Esophagus squamous epithelium (tissue), 5 donors: Measurements from ENCODE around the gene PLA2G12B. TPM values are rescaled to one million over a fixed set of nuclear protein-coding genes. Genes with fewer than 3 reads are reported as not detected.

Experiments
- DNase-seq: peaks from one replicate; lab custom pipeline; 2025; lab: John Stamatoyannopoulos, UW
- H3K27ac ChIP-seq, 4 donors: fragments of 200-600 bp; sonication (generic); one replicate each; pipeline ENCODE4 v1.5.1; 2016 to 2019; ENCODE audit warnings: mild to moderate bottlenecking in 1 of 4
- H3K27me3 ChIP-seq, 4 donors: fragments of 200-600 bp; sonication (generic); 1 replicate in 3 of 4; 2 replicates in 1 of 4; pipeline versions ENCODE4 v1.5.1 to v1.6.0; 2017 to 2021; ENCODE audit warnings: antibody characterized with exemption in 1 of 4
- H3K36me3 ChIP-seq, 3 donors: fragments of 200-600 bp; sonication (generic); one replicate each; pipeline ENCODE4 v1.5.1; 2016 to 2019
- H3K4me1 ChIP-seq, 3 donors: fragments of 200-600 bp; sonication (generic); one replicate each; pipeline ENCODE4 v1.5.1; 2017 to 2019
- H3K4me3 ChIP-seq, 4 donors: fragments of 200-600 bp; sonication (generic); 1 replicate in 3 of 4; 2 replicates in 1 of 4; pipeline ENCODE4 v1.5.1; 2016 to 2019; ENCODE audit warnings: mild to moderate bottlenecking in 2 of 4, moderate library complexity in 1 of 4
- H3K9me3 ChIP-seq, 3 donors: fragments of 200-600 bp; sonication (generic); one replicate each; pipeline ENCODE4 v1.5.1; 2016 to 2019
- CTCF ChIP-seq, 6 experiments: fragments of 450-650 bp in 4 of 6; fragments of 200-600 bp in 2 of 6; sonication (generic) in 2 of 6; IDR thresholded peaks; one replicate each; pipeline ENCODE4 v1.5.1; 2016 to 2019; ENCODE audit warnings: antibody characterized with exemption in 6 of 6, mild to moderate bottlenecking in 4 of 6, moderate library complexity in 4 of 6
- POLR2A ChIP-seq, 4 donors: fragments of 450-650 bp; IDR thresholded peaks; one replicate each; pipeline ENCODE4 v1.6.1; 2017; ENCODE audit warnings: antibody characterized with exemption in 4 of 4, mild to moderate bottlenecking in 4 of 4, moderate library complexity in 3 of 4
- WGBS, 2 donors: methylation state at CpG; one replicate each; pipeline ENCODE4 v1.1.5; 2018; 5-methylcytosine and 5-hydroxymethylcytosine counted together
- intact Hi-C: fragments of 100-400 bp; cut with DNase I; formaldehyde crosslinking; loops from one replicate; pipeline ENCODE4 v1.15.0; 2022
- total RNA-seq, 4 donors: library from RNA; depleted of rRNA; stranded (reverse); fragments of >200 nt; gene quantifications; one replicate each; pipeline ENCODE4 v1.1.0, GENCODE V29; 2016
- donor health status: DM: yes; HTN: yes; CAD: no.

PLA2G12B gene
- total RNA-seq, 4 donors from 2014 or later = not detected

- Histone ChIP-seq H3K4me3 (no peak overlapping the region), H3K9me3 (no peaks in the 10 kb centered on the region), H3K4me1 (no peaks in the 10 kb centered on the region), H3K27ac (no peak overlapping the region), H3K27me3 (peaks cover 0 to 3% (median 0%) of the 10 kb centered on the region in 4 donors), H3K36me3 (no peaks in the 10 kb centered on the region)
- DNase-seq = no peak
- TF ChIP-seq CTCF (IDR thresholded peaks at IDR 0.05) (no peak), POLR2A (IDR thresholded peaks at IDR 0.05) (no peak)
- intact Hi-C loops = no loop called here
Observed at GRCh38 chr10:72956001-72956400, 1.4 kb upstream of the PLA2G12B start.

- Histone ChIP-seq H3K27me3 (peaks cover 0 to 3% (median 0%) of the 10 kb centered on the region in 4 donors), H3K4me1 (no peaks in the 10 kb centered on the region), H3K4me3 (no peak overlapping the region), H3K27ac (no peak overlapping the region), H3K9me3 (no peaks in the 10 kb centered on the region), H3K36me3 (no peaks in the 10 kb centered on the region)
- no peak for DNase-seq
- TF ChIP-seq CTCF (IDR thresholded peaks at IDR 0.05) (no peak), POLR2A (IDR thresholded peaks at IDR 0.05) (no peak)
- intact Hi-C loops = no loop called here
- WGBS, 2 donors = 77 to 82% methylated on average over 6 to 8 of the region's 8 CpGs
Observed at GRCh38 chr10:72954230-72954595, 393 bp downstream of the PLA2G12B start.

- Histone ChIP-seq H3K9me3 (no peaks in the 10 kb centered on the region), H3K36me3 (no peaks in the 10 kb centered on the region), H3K27ac (no peak overlapping the region), H3K4me3 (no peak overlapping the region), H3K4me1 (no peaks in the 10 kb centered on the region), H3K27me3 (no peaks in the 10 kb centered on the region)
- intact Hi-C loops = no loop called here
- no peak for DNase-seq
- 59 to 62% methylated on average over 5 to 7 of the region's 8 CpGs for WGBS, 2 donors
- TF ChIP-seq CTCF (IDR thresholded peaks at IDR 0.05) (no peak), POLR2A (IDR thresholded peaks at IDR 0.05) (no peak)
Observed at GRCh38 chr10:72953687-72954086, 919 bp downstream of the PLA2G12B start.

- Histone ChIP-seq H3K27me3 (peaks cover 0 to 5% (median 0%) of the 10 kb centered on the region in 4 donors), H3K4me1 (no peaks in the 10 kb centered on the region), H3K9me3 (no peaks in the 10 kb centered on the region), H3K36me3 (no peaks in the 10 kb centered on the region), H3K4me3 (no peak overlapping the region), H3K27ac (no peak overlapping the region)
- TF ChIP-seq POLR2A (IDR thresholded peaks at IDR 0.05) = no peak
- TF ChIP-seq CTCF (IDR thresholded peaks at IDR 0.05) = no peak
- no peak for DNase-seq
- 60 to 63% methylated on average over 5 of the region's 5 CpGs for WGBS, 2 donors
- intact Hi-C loops = no loop called here
Observed at GRCh38 chr10:72952642-72953158, 1.9 kb downstream of the PLA2G12B start.

GRCh38 chr10:72952189-72952588, 2.4 kb downstream of the PLA2G12B start:
- WGBS, 2 donors = 59 to 78% methylated on average over 3 to 5 of the region's 6 CpGs
- peaks cover 0 to 8% (median 0%) of the 10 kb centered on the region in 4 donors for H3K27me3 ChIP-seq

More at GRCh38 chr10:72952189-72952588, 2.4 kb downstream of the PLA2G12B start:
- H3K27ac ChIP-seq = no peak overlapping the region
- intact Hi-C loops = no loop called here
- no peak overlapping the region for H3K4me3 ChIP-seq
- no peaks in the 10 kb centered on the region for H3K4me1 ChIP-seq
- H3K9me3 ChIP-seq = no peaks in the 10 kb centered on the region
- H3K36me3 ChIP-seq = no peaks in the 10 kb centered on the region
- TF ChIP-seq POLR2A (IDR thresholded peaks at IDR 0.05) = no peak
- no peak for TF ChIP-seq CTCF (IDR thresholded peaks at IDR 0.05)
- no peak for DNase-seq
